GM18511 (cell line): ENCODE measurements around the gene PTPRD.

Experiments used
- ATAC-seq: cut with Tn5 transposase; IDR thresholded peaks from one replicate; pipeline ENCODE4 v1.9.1; 2021; ENCODE audit warnings: mild to moderate bottlenecking, moderate library complexity; ENCODE audit not compliant: unreplicated experiment

PTPRD gene

GRCh38 chr9:8382777-8383527 lies 2229.8 kb downstream of the PTPRD start:
- ATAC-seq = no peak

GRCh38 chr9:8382266-8382665 lies 2230.5 kb downstream of the PTPRD start:
- no peak for ATAC-seq

GRCh38 chr9:8381601-8382000 lies 2231.2 kb downstream of the PTPRD start:
- no peak for ATAC-seq

GRCh38 chr9:8374471-8374870 lies 2238.3 kb downstream of the PTPRD start:
- no peak for ATAC-seq

GRCh38 chr9:8371686-8372085 lies 2241.1 kb downstream of the PTPRD start:
- no peak for ATAC-seq

GRCh38 chr9:8366161-8366926 lies 2246.5 kb downstream of the PTPRD start:
- no peak for ATAC-seq

GRCh38 chr9:8365466-8366160 lies 2247.2 kb downstream of the PTPRD start:
- ATAC-seq = peak; percentile 5

GRCh38 chr9:8365029-8365428 lies 2247.8 kb downstream of the PTPRD start:
- peak; percentile 63 for ATAC-seq

- no peak for ATAC-seq
Observed at GRCh38 chr9:8364026-8364752, 2248.6 kb downstream of the PTPRD start.

GRCh38 chr9:8362250-8362649 lies 2250.6 kb downstream of the PTPRD start:
- ATAC-seq = peak; percentile 66

GRCh38 chr9:8361364-8361763 lies 2251.4 kb downstream of the PTPRD start:
- no peak for ATAC-seq

- ATAC-seq = no peak
Observed at GRCh38 chr9:8356406-8356805, 2256.4 kb downstream of the PTPRD start.

GRCh38 chr9:8351436-8351835 lies 2261.4 kb downstream of the PTPRD start:
- ATAC-seq = no peak

GRCh38 chr9:8349901-8350300 lies 2262.9 kb downstream of the PTPRD start:
- ATAC-seq = no peak

GRCh38 chr9:8349376-8349775 lies 2263.4 kb downstream of the PTPRD start:
- no peak for ATAC-seq

- no peak for ATAC-seq
Observed at GRCh38 chr9:8348756-8349155, 2264.0 kb downstream of the PTPRD start.

- no peak for ATAC-seq
Observed at GRCh38 chr9:8346296-8346695, 2266.5 kb downstream of the PTPRD start.

GRCh38 chr9:8338767-8339510 lies 2273.9 kb downstream of the PTPRD start:
- no peak for ATAC-seq

- ATAC-seq = no peak
Observed at GRCh38 chr9:8337834-8338766, 2274.7 kb downstream of the PTPRD start.
